KG1 (cell line): ENCODE results near the gene EVI5.
A peak's percentile ranks its signal among the peaks of the same experiment; 100 is the strongest.

Experiments used
- DNase-seq: peaks from one replicate; lab custom pipeline; 2025; lab: John Stamatoyannopoulos, UW

Gene EVI5

DNA sequence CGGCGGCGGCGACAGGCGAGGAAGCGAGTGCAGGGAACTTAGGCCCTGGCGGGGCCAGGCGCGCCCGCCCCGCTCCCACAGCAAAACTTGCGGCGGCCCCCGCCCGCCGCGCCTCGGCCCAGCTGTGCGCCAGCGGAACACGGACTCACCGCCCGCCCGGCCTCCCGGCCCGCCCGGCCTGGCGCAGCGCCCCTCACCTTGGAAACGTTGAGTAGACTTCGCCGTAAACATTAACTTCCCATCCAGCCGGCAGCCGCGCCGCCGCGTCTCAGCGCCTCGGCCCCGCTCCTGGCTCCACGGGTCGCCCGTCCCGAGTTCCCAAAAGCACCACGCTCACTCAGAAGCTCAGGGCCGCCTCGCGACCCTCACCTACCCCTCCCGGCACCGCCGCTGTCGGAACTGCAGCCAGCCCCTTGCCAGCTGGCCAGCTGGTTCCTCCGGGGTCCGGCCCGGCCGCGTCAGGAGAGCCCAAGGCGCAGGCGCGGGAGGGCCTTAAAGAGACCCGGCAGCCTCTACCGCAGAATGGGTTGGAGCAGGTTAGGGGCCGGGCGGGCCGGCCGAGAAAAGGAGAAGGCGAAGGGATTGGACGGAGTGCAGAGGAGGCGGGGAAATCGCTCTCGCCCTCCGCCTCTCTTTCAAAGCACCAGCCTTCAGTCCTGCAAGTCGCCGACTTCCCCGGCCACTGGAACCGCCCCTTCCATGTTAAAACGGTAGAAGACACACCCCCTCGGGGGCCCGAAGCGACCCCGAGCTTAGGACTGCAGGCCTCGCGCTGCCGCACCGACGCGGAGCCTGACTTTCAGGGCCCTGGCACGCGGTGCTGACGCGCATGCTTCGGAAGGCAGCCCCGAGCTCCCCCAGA, at the start of gene EVI5:
Gene EVI5 (minus strand): TSS at position 470 of the 862 bp plus-strand sequence. CDS start 48,562 bp downstream, outside the sequence.
- peak; percentile 62 for DNase-seq

DNA sequence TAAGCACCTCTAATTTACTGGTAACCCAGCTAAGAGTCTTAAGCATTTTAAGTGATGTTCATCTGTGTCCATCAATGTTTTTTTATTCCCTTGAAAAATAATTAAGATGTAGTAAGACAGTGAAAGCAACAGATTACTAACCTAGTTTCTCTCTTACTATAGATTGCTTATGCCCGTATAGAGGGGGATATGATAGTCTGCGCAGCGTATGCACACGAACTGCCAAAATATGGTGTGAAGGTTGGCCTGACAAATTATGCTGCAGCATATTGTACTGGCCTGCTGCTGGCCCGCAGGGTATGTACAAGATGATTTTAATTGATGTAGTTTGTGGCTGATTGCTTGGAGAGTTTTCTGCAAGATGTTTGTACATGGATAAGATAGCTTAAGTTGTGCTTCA, 49.7 kb upstream of the EVI5 start:
- DNase-seq, result no peak

DNA sequence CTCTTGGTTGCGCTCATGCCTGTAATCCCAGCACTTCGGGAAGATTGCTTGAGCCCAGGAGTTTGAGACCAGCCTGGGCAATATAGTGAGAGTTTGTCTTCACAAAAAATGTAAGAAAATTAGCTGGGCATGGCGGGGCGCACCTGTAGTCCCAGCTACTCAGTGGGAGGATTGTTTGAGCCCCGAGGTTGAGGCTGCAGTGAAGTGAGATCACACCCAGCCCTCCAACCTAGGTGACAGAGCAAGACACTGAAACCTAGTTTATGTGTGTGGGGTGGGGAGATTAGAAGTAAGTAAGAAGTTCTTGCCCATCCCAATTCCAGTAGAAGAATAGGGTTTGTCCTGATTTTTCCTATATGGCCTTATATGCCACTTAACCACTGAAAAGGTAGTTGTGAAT, 48.9 kb upstream of the EVI5 start:
- no peak for DNase-seq

DNA sequence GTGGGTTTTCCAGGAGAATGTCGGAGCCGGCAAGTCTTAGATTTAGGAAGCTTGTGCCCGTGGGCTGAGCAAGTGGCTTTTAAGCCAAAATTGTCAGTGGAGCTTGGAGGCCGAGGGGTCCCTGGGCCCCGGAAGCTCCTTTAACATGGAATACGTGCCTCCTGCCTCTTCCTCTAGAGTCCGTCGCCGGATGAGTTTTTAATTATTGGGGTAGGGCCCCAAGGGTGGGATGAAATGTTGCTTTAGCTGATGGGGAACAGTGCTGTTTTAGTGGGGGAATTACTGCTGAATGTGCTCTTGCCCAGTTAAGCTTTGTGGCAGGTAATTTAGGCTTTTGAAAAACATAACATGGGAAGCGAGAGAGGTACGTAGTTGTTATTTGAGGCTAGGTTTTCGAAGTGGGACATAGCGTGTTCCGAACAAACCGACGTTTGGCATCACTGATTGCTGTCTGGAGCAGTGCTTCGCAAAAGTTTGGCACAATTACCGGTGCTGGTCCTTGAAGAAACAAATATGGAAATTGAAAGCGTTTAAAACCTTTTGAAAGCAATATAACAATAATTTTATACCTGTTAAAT, 47.7 kb upstream of the EVI5 start:
- no peak for DNase-seq

DNA sequence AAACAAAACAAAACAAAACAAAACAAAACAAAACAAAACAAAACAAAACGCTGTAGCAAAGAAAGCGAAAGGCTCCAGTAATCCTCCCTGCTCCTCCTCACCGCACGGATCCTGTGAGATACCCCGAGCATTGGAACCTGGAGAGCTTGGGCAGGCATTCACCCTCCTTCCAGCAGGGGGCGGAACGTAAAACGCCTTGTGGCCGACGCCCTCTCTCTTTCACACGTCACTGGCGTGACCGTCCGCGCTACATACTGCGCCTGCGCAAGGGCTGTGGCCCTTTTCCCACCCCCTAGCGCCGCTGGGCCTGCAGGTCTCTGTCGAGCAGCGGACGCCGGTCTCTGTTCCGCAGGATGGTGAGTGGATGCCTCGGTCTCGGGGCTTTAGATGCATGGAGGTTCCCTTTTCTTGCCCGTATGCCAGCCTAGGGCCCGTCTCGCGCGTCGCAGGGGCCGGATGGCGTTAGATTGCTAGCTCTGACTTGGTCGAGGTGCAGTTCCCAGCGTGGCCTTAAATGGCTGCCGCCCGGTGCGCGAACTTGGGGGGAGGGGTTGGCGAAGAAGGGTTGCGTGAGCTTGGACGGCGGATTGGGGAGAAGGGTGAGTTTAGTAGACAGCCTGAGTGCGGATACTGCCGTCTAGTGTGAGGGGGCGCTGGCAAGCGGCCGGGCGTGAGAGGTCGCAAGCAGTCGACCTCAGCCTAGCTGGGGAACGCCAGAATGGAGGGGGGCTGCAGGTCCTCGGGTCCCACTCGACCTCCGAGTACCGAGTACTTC, 47.0 kb upstream of the EVI5 start, which contains the start of gene RPL5:
Gene RPL5 (plus strand): TSS at position 279 of the 775 bp plus-strand sequence. CDS start 75 bp downstream, at position 354.
- DNase-seq, result peak; percentile 99

DNA sequence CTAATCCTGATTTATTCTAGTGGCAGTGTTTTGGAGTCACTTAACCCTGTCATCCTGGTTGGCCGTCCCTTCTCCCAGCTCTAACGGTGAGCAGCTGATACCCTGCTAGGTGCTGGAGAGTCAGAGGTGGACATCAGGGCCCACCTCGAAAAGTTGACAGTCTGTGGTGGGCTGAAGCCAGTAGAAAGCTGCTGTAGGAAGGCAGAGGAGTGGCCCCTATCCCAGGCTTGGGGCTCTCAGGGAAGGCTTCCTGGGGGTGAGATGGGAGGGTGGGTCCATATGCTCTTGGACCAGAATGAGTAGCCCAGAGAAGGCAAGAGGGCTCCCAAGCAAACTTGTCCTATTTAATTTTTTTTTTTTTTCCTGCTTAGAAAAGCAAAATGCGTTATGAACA, 46.5 kb upstream of the EVI5 start:
- no peak for DNase-seq

DNA sequence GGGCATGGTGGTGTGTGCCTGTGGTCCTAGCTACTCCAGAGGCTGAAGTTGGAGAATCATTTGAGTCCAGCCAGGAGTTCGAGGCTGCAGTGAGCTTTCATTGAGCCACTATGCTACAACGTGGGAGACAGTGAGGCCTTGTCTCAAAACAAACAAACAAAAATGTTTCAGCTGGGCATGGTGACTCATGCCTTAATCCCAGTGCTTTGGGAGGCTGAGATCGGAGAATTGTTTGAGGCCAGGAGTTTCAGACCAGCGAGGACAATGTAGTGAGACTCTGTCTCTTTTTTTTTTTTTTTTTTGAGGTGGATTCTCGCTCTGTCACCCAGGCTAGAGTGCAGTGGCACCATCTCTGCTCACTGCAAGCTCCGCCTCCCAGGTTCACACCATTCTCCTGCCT, 41.9 kb upstream of the EVI5 start:
- DNase-seq, result no peak

DNA sequence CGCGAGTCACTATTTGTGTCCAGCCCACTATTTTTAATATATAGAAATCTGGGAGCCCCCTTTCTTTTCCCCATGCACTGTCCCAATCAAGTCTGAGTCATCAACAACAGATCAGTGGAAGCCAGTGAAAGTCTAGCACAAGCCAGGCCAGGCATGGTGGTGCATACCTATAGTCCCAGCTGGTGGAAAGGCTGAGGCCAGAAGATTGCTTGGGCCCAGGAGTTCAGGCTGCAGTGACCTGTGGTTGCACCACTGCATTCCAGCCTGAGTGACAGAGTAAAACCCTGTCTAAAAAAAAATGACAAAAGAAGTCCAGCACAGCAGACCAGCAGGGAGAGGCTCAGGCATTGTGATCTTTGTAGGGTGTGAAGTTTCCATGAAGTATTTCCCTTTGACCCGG, 38.0 kb upstream of the EVI5 start:
- DNase-seq, result no peak

DNA sequence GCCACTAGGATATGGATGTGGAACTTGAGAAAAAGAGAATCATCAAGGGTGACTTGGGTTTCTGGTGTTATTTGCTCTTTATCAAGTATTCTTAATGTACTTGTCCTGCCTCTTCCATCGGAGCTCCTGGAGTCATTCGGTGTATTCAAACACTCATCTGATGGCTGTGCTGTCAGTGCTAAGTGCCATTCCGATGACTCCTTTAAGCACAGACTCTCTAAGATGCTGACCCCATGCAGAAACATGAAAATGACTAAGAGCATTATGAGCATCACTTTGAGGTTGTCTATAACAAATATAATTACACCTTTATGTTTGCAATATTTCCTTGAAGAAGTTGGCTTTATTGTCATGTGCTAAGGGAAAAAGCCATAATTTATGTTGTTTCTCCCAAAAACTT, 35.6 kb upstream of the EVI5 start:
- DNase-seq, result no peak

DNA sequence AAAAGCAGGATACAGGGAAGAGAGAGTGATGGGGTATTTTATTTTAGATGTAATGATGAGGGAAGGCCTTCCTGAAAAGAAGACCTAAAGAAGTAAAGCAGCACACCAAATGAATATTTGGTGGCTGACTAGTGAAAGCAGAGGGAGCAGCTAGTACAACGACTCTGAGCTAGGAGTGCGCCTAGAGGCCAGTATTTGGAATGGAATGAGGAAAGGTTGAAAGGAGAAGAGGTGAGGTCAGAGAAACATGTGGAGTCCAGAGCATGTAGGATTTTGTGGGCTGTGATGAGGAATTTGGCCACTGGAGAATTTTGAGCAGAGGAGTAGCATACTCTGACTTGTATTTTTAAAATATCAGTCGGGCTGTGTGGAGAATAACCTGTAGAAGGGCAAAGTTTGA, 35.1 kb upstream of the EVI5 start:
- no peak for DNase-seq

DNA sequence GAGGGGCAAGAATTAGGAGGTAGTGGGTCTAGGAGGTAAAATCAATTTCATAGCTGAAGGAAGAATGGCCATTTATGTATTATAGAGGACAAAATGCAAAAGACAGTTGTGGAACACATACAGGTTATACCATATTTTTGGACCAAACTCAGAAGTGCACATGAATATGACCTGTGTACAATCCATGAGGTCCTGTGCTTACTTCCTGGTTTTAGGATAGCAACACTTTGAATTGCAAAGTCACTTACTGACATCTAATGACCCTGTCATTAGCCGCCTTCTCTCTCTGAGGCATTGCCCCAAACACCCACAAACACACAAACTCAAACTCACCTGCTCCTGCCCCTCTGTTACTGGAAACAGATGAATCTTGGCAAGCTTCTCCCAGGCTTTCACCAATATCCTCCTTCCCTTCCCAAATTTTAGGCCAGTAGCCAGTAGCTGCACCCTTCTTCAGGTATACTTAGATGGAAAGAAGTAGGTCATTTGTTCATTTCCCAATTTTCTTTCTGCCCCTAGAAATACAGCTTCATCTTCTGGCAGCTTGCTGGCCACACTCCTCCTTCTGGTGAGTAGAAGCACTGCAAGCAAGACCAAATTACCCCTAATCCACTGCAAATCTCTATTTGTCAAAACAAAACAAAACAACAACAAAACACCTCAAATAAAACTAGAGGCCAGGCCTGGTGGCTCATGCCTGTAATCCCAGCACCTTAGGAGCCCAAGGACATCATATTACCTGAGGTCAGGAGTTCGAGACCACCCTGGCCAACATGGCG, 33.3 kb upstream of the EVI5 start:
- no peak for DNase-seq

DNA sequence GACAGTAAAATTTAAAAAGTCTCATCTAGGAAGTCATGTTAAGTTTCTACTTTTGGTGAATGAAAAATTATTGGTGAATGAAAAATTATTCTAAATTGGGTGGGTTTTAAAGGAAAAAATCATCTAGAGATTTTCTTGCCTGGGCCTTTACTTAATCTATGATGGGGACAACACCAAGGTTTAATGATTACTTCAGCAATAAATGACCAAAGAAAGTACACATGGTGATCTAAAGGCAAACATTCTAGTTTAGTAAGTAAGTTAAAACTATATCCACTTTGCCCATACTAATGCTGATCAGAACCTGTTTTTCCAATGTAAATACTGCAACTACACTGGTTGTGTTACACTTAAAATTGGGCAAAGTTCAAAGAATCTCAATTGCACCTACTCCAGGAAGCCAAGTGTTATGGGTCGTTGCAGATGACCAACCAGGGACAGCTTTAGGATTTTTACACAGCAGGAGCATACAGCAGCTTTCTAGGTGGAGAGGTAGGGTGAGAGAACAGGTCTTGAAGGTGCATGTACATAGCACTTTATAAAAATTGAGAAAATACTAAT, 32.3 kb upstream of the EVI5 start:
- DNase-seq, result no peak

DNA sequence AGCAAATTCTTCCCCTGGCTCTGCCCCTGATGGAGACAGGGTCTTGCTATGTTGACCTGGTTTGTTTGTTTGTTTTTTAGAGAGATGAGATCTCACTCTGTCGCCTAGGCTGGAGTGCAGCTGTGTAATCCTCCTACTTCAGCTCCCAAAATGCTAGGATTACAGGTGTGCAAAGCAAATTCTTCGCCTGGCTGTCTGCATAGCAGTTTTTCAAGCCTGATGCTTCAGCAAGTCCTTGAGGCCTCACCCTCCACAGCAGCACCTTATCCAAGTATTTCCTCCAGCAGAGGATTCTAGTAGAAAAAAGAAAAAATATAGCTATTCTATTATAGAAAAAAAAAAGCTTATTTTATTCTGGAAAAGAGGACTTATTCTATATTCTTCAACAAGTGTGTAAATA, 31.8 kb upstream of the EVI5 start:
- no peak for DNase-seq

DNA sequence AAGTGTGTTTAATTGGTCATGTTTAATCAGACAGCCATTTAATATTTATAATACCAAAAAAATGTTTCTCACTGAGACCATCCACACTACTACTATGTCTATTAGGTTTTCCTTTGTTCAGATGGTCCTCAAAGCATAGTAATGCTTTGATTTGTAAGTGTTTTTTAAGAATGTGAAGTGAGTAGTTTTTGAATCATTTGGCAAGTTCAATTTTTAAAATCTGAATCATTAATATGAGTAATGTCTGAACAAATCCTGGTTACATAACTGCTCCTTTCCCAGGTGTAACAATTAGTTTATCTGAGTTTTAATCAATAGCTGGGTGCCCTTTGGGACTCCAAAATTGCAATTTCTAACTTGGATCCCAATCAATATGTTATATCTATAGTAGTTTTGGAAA, 23.5 kb upstream of the EVI5 start:
- no peak for DNase-seq

DNA sequence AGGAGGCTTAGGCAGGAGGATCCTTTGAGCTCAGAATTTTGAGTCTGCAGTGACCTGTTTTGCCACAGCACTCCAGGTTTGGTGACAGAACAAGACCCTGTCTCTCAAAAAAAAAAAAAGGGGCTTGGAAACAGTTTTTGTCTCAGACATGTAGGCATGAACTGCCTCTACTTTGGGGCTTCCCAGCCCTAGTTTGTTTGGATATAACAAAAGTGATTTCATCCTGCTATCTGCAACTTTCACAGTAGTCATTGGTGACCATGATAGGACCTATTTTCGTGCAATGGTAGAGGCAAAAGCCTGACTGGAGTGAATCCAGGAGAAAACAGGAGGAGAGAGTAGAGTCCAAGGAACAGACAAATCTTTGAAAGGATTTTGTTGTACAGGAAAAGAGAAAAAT, 20.3 kb upstream of the EVI5 start:
- DNase-seq, result no peak

DNA sequence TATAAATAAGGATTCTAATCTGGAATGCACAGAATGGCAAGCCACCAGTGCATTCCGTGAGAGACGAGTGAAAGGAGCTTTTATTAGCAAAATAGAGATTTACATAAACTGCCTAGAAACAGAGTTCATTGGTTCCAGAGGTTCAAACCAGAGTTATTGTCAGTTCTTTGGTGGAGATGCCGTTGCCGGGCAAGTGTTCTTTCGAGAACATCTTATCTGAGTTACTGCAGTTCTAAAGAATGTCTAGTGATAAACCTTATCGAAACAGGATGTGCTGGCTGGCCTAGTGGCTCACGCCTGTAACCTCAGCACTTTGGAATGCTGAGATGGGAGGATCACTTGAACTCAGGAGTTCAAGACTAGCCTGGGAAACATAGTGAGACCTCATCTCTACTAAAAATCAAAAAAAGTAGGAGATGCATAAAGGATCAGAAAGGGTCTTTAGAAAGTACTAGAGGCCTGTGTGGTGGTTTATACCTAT, 19.9 kb upstream of the EVI5 start:
- no peak for DNase-seq

DNA sequence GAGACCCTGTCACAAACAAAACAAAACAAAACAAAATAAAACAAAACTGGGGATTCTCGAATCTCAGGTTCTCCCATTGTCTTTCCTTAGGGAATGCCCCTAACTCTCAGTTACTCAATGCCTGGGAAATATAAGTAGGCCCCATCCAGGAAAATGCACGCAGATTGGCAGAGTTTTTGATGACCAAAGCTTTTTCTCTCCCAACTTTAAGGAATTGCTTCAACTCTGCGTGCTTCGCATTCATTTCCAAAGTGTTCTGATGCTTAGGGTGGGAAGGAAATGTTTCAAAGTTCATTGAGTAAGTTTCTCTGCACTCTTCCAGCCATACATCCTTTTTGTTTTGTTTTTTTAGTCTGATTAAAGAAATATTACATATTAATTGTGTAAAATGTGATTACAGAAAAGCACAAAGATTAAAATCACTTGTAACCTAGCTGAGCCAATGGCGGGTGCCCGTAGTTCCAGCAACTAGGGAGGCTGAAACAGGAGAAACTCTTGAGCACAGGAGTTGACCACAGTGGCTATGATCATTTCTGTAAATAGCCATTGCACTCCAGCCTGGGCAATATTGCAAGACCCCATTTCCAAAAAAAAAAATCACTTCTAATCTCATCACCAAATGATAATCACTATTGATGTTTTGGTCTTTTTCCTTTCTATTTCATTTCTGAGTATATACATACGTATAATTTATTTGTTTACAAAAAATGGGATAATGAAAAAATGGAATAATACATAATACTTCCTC, 18.4 kb upstream of the EVI5 start:
- DNase-seq, result no peak

DNA sequence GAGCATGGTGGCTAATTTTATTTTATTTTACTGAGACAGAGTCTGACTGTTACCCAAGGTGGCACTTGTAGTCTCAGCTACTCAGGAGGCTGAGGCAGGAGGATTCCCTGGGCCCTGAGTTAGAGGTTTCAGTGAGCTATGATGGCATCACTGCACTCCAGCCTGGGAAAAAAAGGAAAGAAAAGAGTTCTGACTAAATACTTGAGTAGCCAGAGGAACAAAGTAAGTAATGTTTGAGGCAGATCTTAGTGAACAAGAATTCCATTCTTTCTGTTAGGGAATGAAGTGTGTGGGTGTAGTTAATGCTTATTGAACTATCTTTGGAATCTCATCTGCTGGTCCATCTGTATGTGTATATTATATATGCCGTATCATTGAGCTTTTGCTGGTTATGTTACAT, 13.1 kb upstream of the EVI5 start:
- DNase-seq, result no peak

DNA sequence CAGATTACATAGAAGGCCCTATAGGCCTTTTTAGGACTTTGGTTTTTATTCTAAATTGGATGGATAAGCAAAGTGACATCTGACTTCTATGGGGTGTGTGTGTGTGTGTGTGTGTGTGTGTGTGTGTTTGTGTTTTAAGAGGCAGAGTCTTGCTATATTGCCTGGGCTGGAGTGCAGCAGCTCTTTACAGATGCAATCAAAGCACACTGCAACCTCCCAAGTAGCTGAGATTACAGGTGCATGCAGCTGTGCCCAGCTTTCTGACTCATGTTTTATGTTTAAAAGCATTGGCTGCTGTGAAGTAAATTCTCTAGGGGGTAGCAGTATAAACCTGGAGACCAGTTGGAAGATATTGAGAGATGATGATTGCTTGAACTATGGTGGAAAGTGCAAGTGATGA, 12.4 kb upstream of the EVI5 start:
- no peak for DNase-seq

DNA sequence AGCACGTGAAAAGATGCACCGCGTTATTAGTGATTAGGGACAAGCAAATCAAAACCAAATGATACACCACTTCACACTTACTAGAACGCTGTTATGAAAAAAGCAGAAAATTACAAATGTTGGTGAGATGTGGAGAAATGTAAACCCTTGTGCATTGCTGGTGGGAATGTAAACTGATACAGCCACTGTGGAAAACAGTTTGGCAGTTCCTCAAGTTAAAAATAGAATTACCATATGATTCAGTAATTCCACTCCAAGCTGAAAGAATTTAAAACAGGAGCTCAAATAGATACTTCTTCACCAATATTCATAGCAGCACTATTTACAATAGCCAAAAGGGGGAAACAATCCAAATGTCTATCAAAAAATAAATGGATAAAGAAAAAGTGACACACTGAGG, 10.3 kb upstream of the EVI5 start:
- DNase-seq, result no peak

DNA sequence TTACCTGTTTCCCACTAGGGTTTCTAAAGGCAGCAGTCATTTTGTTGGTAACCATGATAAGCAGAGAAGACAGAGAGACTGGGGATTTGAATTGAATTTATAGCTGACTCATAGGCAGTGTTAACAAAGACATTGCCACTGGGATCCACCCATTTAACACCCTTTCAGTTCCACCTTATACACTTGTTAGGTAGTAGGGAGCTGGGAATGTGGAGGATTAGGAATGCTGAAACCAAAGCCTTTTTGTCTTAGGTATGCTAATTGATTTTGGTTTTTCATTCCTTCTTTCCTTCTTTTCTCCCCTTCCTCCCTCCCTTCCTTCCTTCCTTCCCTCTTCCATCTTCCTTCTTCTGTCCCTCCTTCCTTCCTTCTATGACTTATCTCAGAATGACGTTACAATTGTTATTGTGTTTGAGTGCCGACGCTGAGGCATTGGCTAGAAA, 7.5 kb upstream of the EVI5 start:
- DNase-seq, result no peak
